Ramos (cell line): ENCODE measurements around the gene HUNK.

Source experiments
- in situ Hi-C: fragments of 300-500 bp; cut with MboI; formaldehyde crosslinking; loops from one replicate; pipeline ENCODE4 v1.14.3; 2022; ENCODE audit warnings: low sequenced_read_pairs; ENCODE audit not compliant: unreplicated experiment

HUNK gene

DNA sequence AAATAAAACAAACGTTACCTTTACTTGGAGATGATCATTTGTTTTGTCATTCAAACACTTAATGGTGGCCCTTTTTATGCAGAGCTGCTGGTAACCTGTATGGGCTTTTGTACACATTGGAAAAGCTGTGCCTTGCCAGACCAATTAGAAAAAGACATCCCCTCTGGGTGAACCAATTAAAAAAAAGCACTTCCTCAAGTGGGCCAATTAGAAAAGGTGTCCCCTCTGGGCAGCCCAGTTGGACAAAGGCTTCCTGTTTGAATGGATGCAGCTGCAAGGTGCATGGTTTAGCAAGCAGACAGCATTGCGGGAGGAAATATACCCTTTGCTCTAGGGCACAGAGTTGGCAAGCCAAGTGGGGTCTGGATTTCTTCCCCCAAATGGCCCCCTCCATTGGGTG lies 21.6 kb downstream of the HUNK start:
- in situ Hi-C loops: no loop called here

DNA sequence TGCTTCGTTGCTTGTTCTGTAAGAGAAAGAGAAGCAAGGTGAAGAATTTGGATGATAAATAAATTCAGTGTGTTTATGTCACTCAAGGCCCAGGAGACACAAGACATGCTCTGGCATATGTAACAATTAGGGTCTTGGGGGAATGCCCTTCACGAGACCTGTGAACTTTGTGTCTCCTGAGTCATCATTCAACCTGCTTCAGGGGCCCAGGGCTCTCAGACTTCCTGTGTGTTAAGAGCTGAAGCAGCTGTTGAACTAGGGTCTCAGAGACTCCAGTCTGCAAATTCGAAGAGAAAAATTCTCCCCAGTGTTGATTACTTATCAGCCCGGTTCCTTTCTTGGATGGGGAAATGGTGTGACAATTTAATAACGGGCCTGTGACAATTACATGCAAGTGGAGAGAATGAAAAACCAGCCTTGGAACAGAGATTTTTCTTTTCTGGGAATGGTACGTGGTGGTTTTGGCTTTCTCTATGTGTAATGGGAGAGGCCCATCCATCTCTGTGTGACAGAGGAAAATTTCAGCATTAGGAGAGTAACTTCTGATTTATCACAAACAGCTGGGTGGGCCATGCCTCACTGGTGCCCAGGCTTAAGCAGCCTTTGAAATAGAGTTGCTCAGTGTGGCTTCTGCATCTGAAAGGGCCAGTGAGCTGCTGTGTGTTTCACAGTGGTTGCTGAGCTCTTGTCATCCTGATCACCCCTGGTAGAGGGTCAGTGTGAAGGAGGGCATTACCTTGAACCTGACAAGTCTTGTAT lies 22.4 kb downstream of the HUNK start:
- in situ Hi-C loops: no loop called here

DNA sequence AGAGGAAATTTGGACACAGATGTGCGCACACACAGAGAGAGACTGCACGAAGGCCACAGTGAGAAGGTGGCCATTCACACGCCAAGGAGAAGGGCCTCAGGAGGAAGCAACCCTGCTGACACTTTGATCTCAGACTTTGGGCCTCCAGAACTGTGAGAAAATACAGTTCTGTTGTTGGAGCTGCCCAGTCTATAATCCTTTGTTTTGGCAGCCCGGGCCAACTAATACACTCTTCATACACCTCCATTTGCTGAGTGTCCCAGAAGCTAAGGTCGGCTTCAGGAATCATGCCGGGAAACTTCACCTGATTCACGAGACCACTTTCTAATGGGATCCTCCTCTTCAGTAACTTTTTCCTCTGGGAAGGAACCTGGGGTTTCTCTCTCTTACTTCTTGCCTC lies 23.2 kb downstream of the HUNK start:
- in situ Hi-C loops: no loop called here

DNA sequence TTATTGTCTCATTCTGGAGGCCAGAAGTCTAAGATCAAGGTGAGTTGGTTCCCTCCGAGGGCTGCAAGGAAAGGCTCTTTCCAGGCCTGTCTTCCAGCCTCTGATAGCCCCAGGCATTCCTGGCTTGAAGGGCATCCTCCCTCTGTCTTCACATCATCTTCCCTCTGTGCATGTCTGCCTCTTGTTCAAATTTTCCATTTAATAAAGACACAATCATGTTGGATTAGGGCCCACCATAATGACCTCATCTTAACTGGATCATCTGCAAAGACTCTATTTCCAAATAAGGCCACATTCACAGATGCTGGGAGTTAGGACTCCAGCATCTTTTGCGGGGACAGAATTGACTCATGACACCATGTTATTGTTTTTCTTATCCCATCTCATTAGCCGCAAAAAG lies 24.5 kb downstream of the HUNK start:
- in situ Hi-C loops: no loop called here

DNA sequence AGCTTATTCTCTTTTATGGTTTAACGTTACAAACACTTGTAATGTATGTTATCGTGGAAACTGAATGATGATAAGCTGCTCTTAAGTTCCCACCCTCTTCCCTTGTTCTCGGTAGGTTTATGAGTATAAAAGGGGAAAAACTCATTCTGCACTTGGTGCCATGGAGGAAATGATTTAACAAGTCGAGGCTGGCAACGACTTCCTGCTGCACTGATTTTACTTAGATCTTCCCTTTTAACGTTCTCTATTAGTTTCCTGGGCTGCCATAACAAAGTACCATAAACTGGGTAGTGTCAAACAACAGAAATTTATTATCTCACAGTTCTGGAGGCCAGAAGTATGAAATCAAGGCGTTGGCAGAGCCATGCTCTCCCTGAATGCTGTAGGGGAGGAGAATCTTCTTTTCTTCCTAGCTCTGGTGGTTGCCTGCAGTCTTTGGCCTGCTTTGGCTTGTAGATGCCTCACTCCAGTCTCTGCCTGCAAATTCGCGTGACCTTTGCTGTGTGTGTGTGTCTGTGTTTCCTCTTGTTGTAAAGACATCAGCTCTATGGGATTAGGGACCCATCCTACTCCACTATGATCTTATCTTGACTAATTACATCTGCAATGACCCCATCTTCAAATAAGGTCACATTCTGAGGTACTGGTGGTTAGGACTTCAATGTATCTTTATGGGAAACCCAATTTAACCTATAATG lies 26.3 kb downstream of the HUNK start:
- in situ Hi-C loops: no loop called here

DNA sequence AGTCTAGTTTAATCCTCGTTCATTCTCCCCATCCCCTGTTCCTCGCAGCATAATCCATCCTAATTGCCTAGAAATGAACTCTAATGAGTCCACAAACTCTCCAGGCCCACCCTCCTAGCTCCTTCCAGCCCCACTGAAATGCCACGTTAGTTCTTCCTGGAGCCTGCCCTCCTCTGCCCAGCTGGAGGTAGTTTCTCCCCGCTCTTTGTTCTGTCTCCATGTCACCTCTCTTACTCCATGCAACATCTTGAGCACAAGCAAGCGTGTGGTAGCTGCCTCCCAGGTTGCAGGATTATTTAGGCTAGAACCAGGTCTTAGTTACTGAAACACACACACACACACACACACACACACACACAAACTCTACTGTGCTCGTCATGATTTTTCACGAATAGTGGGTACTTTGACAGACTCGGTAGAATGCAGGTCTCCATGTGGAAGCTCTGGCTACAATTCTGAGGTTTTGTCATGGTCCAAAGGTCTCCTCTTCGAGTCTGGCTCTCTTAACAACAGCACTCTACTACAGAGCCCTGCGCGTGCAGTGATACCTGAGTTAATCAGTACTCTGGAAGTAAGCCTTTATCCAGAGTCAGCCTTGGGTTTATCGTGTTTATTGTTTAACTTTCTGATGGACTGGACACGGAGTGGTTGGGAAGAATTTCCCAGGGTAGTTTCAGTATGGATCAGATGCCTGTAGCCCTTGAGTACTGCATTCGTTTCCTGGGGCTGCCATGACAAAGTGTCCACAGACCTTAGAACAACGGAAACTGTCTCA lies 27.5 kb downstream of the HUNK start:
- in situ Hi-C loops: no loop called here

DNA sequence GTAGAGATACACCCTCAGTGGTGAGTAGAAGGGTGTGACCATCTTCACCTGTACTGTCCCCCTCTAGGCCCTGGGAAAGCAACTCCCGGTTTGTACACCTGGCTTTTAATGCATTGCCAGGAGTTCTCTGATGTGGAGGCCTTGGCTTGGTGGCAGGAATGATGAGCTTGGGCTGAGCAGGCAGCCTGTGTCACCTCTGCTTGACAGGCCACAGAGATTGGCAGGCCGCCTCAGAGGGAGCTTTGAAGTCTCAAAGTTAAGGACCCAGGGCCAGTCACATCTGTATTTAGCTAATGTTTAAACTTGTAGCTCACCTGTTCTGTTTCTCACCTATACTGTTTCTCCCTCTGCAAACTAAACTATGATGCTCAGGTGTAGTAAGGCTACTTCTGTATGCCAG lies 28.5 kb downstream of the HUNK start:
- in situ Hi-C loops: no loop called here

DNA sequence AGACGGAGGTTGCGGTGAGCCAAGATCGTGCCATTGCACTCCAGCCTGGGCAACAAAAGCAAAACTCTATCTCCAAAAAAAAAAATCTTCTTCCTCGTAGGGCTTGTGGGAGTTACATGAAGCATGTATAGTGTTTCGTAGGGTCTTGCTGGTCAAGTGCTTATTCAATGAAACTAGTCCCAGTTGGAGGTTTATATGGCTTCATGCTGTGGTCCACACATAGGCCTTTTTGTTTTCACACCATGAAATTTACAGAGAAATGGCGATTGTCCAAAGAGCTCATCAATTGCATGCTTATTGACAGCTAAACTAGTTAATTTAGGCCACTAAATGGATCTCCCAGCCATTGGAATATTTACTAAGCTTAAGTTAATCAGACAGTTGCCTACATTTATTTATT lies 29.6 kb downstream of the HUNK start:
- in situ Hi-C loops: no loop called here

DNA sequence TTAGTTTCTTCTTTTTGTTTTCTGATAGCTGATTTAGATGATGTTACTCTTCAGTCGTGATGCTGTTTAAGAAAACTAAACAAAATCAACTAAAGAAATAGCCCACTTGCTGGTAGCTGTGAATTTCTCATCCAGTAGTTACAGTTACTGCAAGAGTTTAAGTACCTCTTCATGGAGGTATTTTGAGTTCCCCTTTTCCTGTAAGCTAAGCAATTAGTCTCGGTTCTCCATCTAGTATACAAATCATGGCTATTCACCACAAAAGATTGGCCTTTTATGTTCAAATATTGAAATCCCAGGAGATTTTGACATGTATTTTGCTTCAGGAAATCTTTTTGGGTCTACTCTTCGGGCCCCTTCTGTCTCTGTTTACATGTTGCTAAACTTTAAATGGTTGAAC lies 31.1 kb downstream of the HUNK start:
- in situ Hi-C loops: no loop called here

DNA sequence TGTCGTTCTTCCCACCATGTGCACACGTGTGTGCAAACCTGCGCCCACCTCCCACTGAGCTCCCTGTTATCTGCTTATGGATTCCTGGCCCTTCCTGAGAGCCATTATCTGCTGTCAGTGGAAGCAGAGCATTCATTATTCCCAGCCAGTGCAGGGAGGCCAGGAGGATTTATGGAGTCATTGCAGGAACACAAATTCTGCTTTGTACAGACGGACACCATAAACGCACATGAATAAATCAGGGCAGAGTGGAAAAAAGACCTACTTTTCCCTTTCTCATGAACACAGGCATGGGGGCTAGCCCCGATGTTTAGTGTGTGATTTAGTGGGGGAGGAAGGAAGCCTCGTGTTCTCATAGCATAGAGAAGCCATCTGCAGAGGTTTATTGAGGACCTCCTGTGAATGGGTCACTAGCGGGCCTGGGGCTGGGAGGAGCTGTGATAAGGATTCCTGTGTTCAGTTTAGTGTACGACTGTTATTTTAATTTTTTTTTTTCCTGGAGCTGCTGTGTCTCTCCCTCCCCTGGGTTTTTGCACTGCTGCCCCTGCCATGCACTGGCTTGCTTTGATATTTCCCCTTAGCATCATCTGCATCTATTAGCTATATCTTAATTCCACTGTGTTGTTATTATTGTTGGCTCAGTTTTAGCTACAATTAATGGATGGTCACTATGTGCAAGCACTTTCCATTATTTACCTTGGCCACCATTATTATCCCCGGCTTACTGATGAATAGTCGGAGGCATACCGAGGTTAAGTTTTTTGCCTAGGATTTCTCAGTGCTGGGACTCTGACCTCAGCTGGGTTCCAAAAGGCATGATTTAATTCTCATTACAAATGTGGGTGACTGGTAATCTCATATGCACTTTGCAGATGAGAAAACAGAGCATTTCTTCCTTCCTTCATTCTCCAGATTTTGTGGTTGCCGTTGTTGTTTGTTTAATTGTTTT lies 33.0 kb downstream of the HUNK start:
- in situ Hi-C loops: no loop called here

DNA sequence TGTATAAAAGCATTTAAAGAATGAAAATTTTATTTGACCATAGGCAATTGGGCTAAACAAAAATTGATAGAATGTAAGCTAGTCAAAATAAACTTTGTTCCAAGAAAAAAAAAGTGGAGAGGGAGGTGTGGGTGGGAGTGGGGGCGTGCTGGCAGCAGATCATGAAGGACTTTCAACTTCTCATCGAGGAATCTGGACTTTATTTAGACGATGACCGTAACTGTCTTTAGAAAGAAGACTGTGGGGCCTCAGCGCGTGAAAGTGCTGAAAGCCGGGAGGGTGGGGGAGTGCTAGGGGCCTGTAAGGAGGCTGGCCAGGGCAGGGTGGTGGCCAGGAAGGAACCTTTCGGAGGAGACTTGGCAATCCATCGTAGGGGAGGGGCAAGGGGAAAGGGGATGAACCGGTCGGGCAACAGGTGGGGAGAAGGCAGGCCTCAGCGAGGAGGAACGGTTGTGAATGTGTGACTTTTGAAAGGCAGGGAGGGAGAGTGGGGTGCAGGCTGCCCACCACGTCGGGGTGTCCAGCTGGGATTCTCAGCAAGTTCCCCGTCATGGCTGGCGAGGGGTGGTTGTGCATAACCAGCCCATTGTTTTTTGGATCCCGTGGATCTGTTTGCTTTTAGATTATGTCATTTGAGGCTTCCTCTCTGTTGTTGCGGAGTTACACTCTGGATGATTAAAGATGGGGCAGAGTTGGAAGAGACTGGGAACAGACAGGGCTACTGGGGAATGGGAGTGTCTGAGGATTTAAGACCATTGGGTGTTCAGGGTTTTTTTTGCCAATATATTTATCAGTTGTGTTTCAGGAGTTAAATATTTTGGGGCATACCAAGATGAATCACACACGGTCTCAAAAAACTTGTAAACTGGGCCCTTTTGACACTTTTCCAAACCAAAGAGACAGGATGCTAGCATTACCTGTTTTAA lies 35.5 kb downstream of the HUNK start:
- in situ Hi-C loops: no loop called here

DNA sequence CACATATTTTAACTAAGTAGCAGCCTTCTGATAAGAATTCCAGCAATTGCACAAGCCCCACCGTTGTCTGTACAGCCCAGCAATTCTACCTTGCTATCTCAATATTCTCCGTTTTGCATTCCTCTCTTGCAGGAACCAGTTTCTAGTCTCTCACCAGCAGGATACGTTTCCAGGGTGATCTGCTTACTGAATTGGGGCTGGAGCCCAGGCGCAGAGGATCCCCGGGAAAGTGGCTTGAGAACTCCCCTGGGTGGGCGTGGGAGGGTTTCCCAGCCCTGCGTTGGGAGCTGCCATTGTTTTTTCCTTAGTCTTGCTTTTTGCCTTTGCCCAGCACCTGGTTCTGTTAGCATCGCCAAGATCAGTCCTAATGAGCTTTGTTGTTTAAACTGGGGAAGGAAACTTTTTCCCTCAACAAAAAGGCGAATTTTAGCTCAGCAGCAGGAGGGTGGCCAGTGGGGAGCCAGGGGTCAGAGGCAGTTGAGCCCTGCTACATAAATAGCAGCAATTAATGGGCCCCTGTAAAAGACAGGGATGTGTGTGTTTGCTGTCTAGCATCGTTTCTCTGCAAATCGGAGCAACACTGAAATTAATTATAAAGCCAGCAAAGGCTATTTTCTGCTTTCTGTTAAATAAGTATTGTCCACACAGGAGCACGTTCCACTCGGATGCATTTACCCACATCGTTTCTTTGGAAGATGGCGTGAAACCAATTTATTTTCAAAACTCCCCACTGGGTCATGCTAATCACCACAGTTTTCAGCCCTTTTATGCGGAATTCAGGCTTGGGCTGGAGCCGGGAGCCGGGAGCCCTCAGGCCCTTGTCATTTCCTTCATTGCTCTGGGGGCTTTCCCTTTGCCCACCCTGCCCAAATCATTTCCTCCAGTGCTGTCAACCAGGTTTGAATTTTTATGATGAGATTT lies 36.6 kb downstream of the HUNK start:
- in situ Hi-C loops: no loop called here

DNA sequence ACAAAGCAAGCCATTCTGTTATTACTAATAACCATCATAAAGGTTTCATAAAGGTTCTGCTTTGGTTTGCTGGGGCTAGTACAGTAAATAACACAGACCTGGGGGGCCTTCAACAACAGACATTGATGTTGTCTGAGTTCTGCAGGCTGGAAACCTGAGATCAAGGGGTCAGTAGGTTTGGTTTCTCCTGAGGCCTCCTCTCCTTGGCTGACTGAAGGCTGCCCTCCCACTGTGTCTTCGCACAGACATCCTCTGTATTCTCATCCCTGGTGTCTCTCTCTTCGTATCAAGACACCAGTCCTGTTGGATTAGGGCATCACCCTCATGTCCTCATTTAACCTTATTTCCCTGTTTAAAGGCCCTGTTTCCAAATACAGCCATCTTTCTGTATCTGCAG lies 37.3 kb downstream of the HUNK start:
- in situ Hi-C loops: no loop called here

DNA sequence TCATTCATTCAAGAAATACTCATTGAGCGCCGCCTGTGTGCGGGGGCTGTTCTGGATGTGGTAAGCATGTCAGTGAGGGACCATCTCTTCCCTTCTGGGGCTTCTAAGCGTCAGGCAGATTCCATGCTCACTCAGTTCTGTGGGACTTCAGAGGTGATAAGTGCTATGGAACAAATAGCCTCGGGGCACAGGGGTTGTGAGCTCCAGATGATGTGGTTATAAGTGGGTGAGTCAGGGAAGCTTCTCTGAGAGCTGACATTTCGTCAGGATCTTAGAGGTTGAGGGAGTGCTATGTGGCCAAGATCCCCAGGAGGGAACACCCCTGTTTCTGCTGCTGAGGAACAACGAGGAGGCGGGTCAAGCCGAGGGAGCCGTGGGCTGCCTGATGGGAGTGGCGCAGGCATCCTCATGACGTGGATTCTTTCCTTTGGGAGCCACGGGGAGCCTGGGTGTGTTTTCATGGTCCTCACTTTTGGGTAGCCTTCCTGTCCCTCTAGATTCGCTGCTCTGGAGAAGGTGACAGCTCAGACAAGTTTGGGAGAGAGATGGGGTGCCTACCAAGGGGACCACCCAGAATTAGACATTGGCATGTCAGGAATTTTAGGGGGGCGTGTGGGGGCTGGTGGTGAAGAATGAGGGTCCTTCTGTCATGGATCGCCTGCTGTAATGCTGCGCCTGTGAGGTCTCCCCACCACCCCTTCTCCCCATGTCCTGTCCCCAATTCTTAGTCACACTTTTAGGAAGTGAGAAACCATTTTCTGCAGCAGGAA lies 38.5 kb downstream of the HUNK start:
- in situ Hi-C loops: no loop called here

DNA sequence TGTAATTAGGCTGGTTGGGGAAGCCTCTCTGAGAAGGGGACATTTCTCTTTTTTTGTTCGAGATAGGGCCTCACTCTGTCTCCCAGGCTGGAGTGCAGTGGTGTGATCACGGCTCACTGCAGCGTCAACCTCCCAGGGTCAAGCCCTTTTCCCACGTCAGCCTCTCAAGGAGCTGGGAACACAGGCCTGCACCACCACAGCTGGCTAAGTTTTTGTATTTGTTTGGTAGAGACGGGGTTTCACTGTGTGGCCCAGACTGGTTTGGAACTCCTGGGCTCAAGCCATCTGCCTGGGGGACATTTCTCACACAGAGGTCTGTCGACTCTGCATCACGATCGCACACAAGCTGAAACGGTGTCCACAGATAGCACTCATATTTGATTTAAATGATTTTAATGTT lies 39.7 kb downstream of the HUNK start:
- in situ Hi-C loops: no loop called here

DNA sequence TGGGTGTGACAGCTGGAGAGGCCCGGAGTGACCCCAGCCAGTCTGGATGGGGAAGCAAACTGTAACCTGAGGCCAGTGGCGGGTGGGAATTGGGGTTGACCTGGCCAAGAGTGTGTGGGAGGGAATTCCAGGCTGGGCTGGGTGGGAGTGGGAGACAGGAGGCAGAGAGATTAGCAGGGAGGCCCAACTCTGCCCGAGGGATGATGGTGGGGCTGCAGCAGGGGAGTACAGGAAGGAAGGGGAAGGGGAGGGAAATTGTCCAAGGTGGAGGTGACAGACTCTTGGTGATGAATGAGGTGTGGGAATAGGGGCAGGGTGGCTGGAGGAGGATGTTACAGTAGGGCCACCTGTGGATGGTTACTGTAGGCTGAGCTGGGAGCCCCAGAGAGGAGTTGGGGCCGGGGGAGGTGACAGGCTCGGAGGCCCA lies 40.4 kb downstream of the HUNK start:
- in situ Hi-C loops: no loop called here

DNA sequence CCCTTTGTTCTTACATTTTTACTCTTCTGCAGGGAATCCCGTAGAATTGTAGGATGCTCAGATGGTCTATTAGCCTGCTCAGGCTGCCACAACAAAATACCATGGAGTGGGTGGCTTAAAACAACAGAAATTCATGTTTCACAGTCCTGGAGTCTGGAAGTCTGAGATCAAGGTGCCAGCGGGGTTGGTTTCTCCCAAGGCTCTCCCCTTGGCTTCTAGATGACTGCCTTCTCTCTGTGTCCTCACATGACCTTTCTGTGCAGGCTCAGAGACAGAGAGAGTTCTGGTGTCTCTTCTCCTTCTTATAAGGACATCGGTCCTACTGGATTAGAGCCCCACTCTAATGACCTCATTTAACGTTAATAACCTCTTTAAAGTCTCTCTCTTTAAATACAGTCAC lies 41.7 kb downstream of the HUNK start:
- in situ Hi-C loops: no loop called here
